Neural progenitor cell (in vitro differentiated cells): Measurements from ENCODE around the gene KRTAP9-4. TPM values are rescaled to one million over a fixed set of nuclear protein-coding genes. Genes with fewer than 3 reads are reported as not detected.
"Not testable (repeated sequence)": the region's sequence is repeated elsewhere in the genome, so short reads cannot be mapped to it uniquely, and the experiment has no call there.

Experiments
- DNase-seq: peaks from one replicate; pipeline ENCODE4 v3.0.0-alpha.2; 2016; ENCODE audit warnings: low spot score
- H2AFZ ChIP-seq: fragments of 200-600 bp; sonication (generic); replicated peaks from 2 replicates; pipeline ENCODE4 v1.6.1; 2016; ENCODE audit warnings: antibody characterized with exemption
- H3F3A ChIP-seq: fragments of 200-600 bp; sonication (generic); 2 replicates; pipeline ENCODE4 v1.6.1; 2016; ENCODE audit warnings: antibody characterized with exemption, low read depth
- H3K27ac ChIP-seq: fragments of 200-600 bp; sonication (generic); 2 replicates; pipeline ENCODE4 v1.5.1; 2016; ENCODE audit warnings: mild to moderate bottlenecking
- H3K27me3 ChIP-seq: fragments of 200-600 bp; sonication (generic); 2 replicates; pipeline ENCODE4 v1.6.1; 2016; ENCODE audit warnings: mild to moderate bottlenecking, moderate library complexity
- H3K36me3 ChIP-seq: fragments of 200-600 bp; sonication (generic); 2 replicates; pipeline ENCODE4 v1.5.1; 2016
- H3K4me1 ChIP-seq: fragments of 200-600 bp; sonication (generic); 2 replicates; pipeline ENCODE4 v1.6.1; 2016; ENCODE audit warnings: mixed run types
- H3K4me2 ChIP-seq: fragments of 200-600 bp; sonication (generic); 2 replicates; pipeline ENCODE4 v1.6.1; 2016
- H3K4me3 ChIP-seq: fragments of 200-600 bp; sonication (generic); 2 replicates; pipeline ENCODE4 v1.5.1; 2016
- H3K79me2 ChIP-seq: fragments of 200-600 bp; sonication (generic); 2 replicates; pipeline ENCODE4 v1.6.1; 2016; ENCODE audit warnings: low read depth
- H3K9ac ChIP-seq: fragments of 200-600 bp; sonication (generic); 2 replicates; pipeline ENCODE4 v1.6.1; 2016
- H3K9me3 ChIP-seq: fragments of 200-600 bp; sonication (generic); 2 replicates; pipeline ENCODE4 v1.5.1; 2016; ENCODE audit warnings: low read depth
- H4K20me1 ChIP-seq: fragments of 200-600 bp; sonication (generic); 2 replicates; pipeline ENCODE4 v1.6.1; 2016; ENCODE audit warnings: low read depth
- H3K27ac Mint-ChIP-seq: 3 replicates; pipeline ENCODE4 v1.8.0; 2021; ENCODE audit warnings: mixed read lengths
- H3K27me3 Mint-ChIP-seq: 2 replicates; pipeline ENCODE4 v1.8.0; 2022; ENCODE audit warnings: low read depth, mild to moderate bottlenecking, inconsistent platforms, moderate library complexity, mixed read lengths; ENCODE audit not compliant: insufficient read depth
- H3K36me3 Mint-ChIP-seq: 3 replicates; pipeline ENCODE4 v1.8.0; 2021; ENCODE audit warnings: mixed read lengths
- H3K4me1 Mint-ChIP-seq: 3 replicates; pipeline ENCODE4 v1.8.0; 2021; ENCODE audit warnings: mixed read lengths
- H3K4me3 Mint-ChIP-seq: 3 replicates; pipeline ENCODE4 v1.8.0; 2021; ENCODE audit warnings: mild to moderate bottlenecking, moderate library complexity, mixed read lengths
- H3K9me3 Mint-ChIP-seq: 3 replicates; pipeline ENCODE4 v1.8.0; 2020; ENCODE audit warnings: mixed read lengths
- CTCF ChIP-seq: fragments of 200-600 bp; sonication (generic); IDR thresholded peaks from 2 replicates; pipeline ENCODE4 v1.5.1; 2017; ENCODE audit warnings: antibody characterized with exemption, mild to moderate bottlenecking
- EZH2 ChIP-seq: fragments of 200-600 bp; sonication (generic); IDR thresholded peaks from 2 replicates; pipeline ENCODE4 v1.6.1; 2017; ENCODE audit warnings: antibody characterized with exemption, mild to moderate bottlenecking, moderate library complexity
- EZH2phosphoT487 ChIP-seq: fragments of 200-600 bp; sonication (generic); IDR thresholded peaks from 2 replicates; pipeline ENCODE4 v1.6.1; 2017; ENCODE audit warnings: antibody characterized with exemption
- total RNA-seq: library from RNA; depleted of rRNA; stranded (reverse); fragments of >200 nt; gene quantifications from 2 replicates; pipeline ENCODE4 v1.2.3, GENCODE V29; 2015; ENCODE audit warnings: low replicate concordance

Gene KRTAP9-4
- total RNA-seq, 1 donor from 2014 or later: not detected

GRCh38 chr17:41265078-41265477 lies 15.6 kb downstream of the KRTAP9-4 start, which contains the start of gene KRTAP9-6:
KRTAP9-6 (plus strand) TSS chr17:41265378; CDS start chr17:41265378, 0 bp downstream.
- H3K27me3 Mint-ChIP-seq: peaks cover 3% of the 10 kb centered on the region
- DNase-seq: no peak
- no peaks in the 10 kb centered on the region for H3K36me3 ChIP-seq
- H4K20me1 ChIP-seq: no peaks in the 10 kb centered on the region
- no peaks in the 10 kb centered on the region for H3K9me3 ChIP-seq
- H3K4me3 ChIP-seq: no peak within 1 kb of the TSS
- H3K9ac ChIP-seq: no peak within 1 kb of the TSS
- no peaks in the 10 kb centered on the region for H3K27me3 ChIP-seq
- no peaks in the 10 kb centered on the region for H3K4me1 Mint-ChIP-seq
- no peaks in the 10 kb centered on the region for H3K4me1 ChIP-seq
- no peak within 1 kb of the TSS for H2AFZ ChIP-seq
- H3K4me3 Mint-ChIP-seq: no peak within 1 kb of the TSS
- H3K36me3 Mint-ChIP-seq: no peaks in the 10 kb centered on the region
- no peaks in the 10 kb centered on the region for H3K79me2 ChIP-seq
- no peaks in the 10 kb centered on the region for H3K9me3 Mint-ChIP-seq
- TF ChIP-seq EZH2phosphoT487: no peak
- TF ChIP-seq CTCF: no peak
- no peak for TF ChIP-seq EZH2
- H3F3A ChIP-seq: no peaks in the 10 kb centered on the region
- H3K27ac Mint-ChIP-seq: no peak within 1 kb of the TSS
- no peak within 1 kb of the TSS for H3K27ac ChIP-seq
- H3K4me2 ChIP-seq: no peak within 1 kb of the TSS

- H3K4me3 ChIP-seq: no peak overlapping the region
- no peak overlapping the region for H3K9ac ChIP-seq
- H3K27ac Mint-ChIP-seq: no peak overlapping the region
- no peaks in the 10 kb centered on the region for H3K9me3 ChIP-seq
- no peak overlapping the region for H3K27ac ChIP-seq
- no peaks in the 10 kb centered on the region for H3K9me3 Mint-ChIP-seq
- TF ChIP-seq EZH2 (no peak), EZH2phosphoT487 (no peak), CTCF (no peak)
- no peaks in the 10 kb centered on the region for H4K20me1 ChIP-seq
- H3K4me1 Mint-ChIP-seq: no peaks in the 10 kb centered on the region
- H3K27me3 ChIP-seq: no peaks in the 10 kb centered on the region
- H3F3A ChIP-seq: no peaks in the 10 kb centered on the region
- no peaks in the 10 kb centered on the region for H3K36me3 Mint-ChIP-seq
- H3K4me3 Mint-ChIP-seq: no peak overlapping the region
- H3K27me3 Mint-ChIP-seq: peaks cover 3% of the 10 kb centered on the region
- no peaks in the 10 kb centered on the region for H3K36me3 ChIP-seq
- no peak overlapping the region for H2AFZ ChIP-seq
- H3K4me1 ChIP-seq: no peaks in the 10 kb centered on the region
- DNase-seq: no peak
- H3K79me2 ChIP-seq: no peaks in the 10 kb centered on the region
- no peak overlapping the region for H3K4me2 ChIP-seq
Measured at GRCh38 chr17:41267711-41268110, 18.2 kb downstream of the KRTAP9-4 start.

- not testable (repeated sequence) for H3K27ac ChIP-seq, H3K4me3 Mint-ChIP-seq, H3K4me1 ChIP-seq, H3K9me3 ChIP-seq, H3K79me2 ChIP-seq, H3K4me2 ChIP-seq, H3F3A ChIP-seq, H3K27me3 ChIP-seq, H3K9ac ChIP-seq, H3K4me1 Mint-ChIP-seq, H2AFZ ChIP-seq, H3K9me3 Mint-ChIP-seq, H3K4me3 ChIP-seq, H3K27ac Mint-ChIP-seq, H3K36me3 ChIP-seq, H3K27me3 Mint-ChIP-seq, H4K20me1 ChIP-seq, H3K36me3 Mint-ChIP-seq, DNase-seq
Measured at GRCh38 chr17:41271323-41271722, 21.8 kb downstream of the KRTAP9-4 start.

GRCh38 chr17:41271858-41272257 lies 22.4 kb downstream of the KRTAP9-4 start:
- TF ChIP-seq CTCF (no peak), EZH2 (no peak), EZH2phosphoT487 (no peak)
- no peaks in the 10 kb centered on the region for H3K9me3 Mint-ChIP-seq

GRCh38 chr17:41275648-41276190 lies 26.2 kb downstream of the KRTAP9-4 start, which contains the start of gene KRTAP9-7:
KRTAP9-7 (plus strand) TSS chr17:41275698; CDS start chr17:41275698, 0 bp downstream.
- H3K4me3 Mint-ChIP-seq, H3K27me3 Mint-ChIP-seq: not testable (repeated sequence)

More at GRCh38 chr17:41271858-41272257, 22.4 kb downstream of the KRTAP9-4 start:
- H2AFZ ChIP-seq: no peak overlapping the region
- H3K9me3 ChIP-seq: no peaks in the 10 kb centered on the region
- no peak overlapping the region for H3K4me3 ChIP-seq
- H3K27me3 Mint-ChIP-seq: peaks cover 4% of the 10 kb centered on the region
- no peak overlapping the region for H3K4me2 ChIP-seq
- no peaks in the 10 kb centered on the region for H3K36me3 Mint-ChIP-seq
- no peaks in the 10 kb centered on the region for H4K20me1 ChIP-seq
- H3K36me3 ChIP-seq: no peaks in the 10 kb centered on the region
- no peak overlapping the region for H3K27ac Mint-ChIP-seq
- no peak overlapping the region for H3K27ac ChIP-seq
- no peaks in the 10 kb centered on the region for H3F3A ChIP-seq
- no peaks in the 10 kb centered on the region for H3K79me2 ChIP-seq
- no peaks in the 10 kb centered on the region for H3K4me1 ChIP-seq
- DNase-seq: no peak
- H3K27me3 ChIP-seq: no peaks in the 10 kb centered on the region
- no peaks in the 10 kb centered on the region for H3K4me1 Mint-ChIP-seq
- no peak overlapping the region for H3K9ac ChIP-seq
- no peak overlapping the region for H3K4me3 Mint-ChIP-seq

More at GRCh38 chr17:41275648-41276190, 26.2 kb downstream of the KRTAP9-4 start, which contains the start of gene KRTAP9-7:
- DNase-seq, H3K27ac Mint-ChIP-seq, H3K9me3 ChIP-seq, H3K79me2 ChIP-seq, H3K27me3 ChIP-seq, H3K4me3 ChIP-seq, H3K36me3 Mint-ChIP-seq, H3K36me3 ChIP-seq, H3K9me3 Mint-ChIP-seq, H3K9ac ChIP-seq, H3K4me1 ChIP-seq, H3K4me2 ChIP-seq, H3K27ac ChIP-seq, H4K20me1 ChIP-seq, H2AFZ ChIP-seq, H3K4me1 Mint-ChIP-seq, H3F3A ChIP-seq: not testable (repeated sequence)
